GM19397 (cell line): Measurements from ENCODE around the gene OR6B3.

Source experiments
- ATAC-seq: cut with Tn5 transposase; IDR thresholded peaks from one replicate; pipeline ENCODE4 v1.9.1; 2021; ENCODE audit warnings: mild to moderate bottlenecking, moderate library complexity; ENCODE audit not compliant: unreplicated experiment

Gene OR6B3

GRCh38 chr2:240053173-240054155, at the start of gene OR6B3:
OR6B3 (minus strand) TSS chr2:240053521.
- no peak for ATAC-seq

GRCh38 chr2:240098349-240098748, 45.0 kb upstream of the OR6B3 start:
- ATAC-seq: no peak

- no peak for ATAC-seq
Observed at GRCh38 chr2:240095556-240096523, 42.5 kb upstream of the OR6B3 start.

- ATAC-seq: no peak
Observed at GRCh38 chr2:240089306-240089705, 36.0 kb upstream of the OR6B3 start.

- ATAC-seq: no peak
Observed at GRCh38 chr2:240086563-240086962, 33.2 kb upstream of the OR6B3 start.

- no peak for ATAC-seq
Observed at GRCh38 chr2:240078631-240079030, 25.3 kb upstream of the OR6B3 start.

GRCh38 chr2:240077442-240077841, 24.1 kb upstream of the OR6B3 start:
- no peak for ATAC-seq

GRCh38 chr2:240074545-240074944, 21.2 kb upstream of the OR6B3 start:
- no peak for ATAC-seq

GRCh38 chr2:240070907-240071306, 17.6 kb upstream of the OR6B3 start:
- no peak for ATAC-seq

GRCh38 chr2:240069829-240070228, 16.5 kb upstream of the OR6B3 start:
- no peak for ATAC-seq

- no peak for ATAC-seq
Observed at GRCh38 chr2:240068193-240068592, 14.9 kb upstream of the OR6B3 start.

- no peak for ATAC-seq
Observed at GRCh38 chr2:240066489-240066888, 13.2 kb upstream of the OR6B3 start.

GRCh38 chr2:240064898-240065297, 11.6 kb upstream of the OR6B3 start:
- no peak for ATAC-seq

GRCh38 chr2:240060977-240061591, 7.8 kb upstream of the OR6B3 start:
- no peak for ATAC-seq

- no peak for ATAC-seq
Observed at GRCh38 chr2:240056678-240057077, 3.4 kb upstream of the OR6B3 start.

GRCh38 chr2:240055177-240055917, 2.0 kb upstream of the OR6B3 start:
- no peak for ATAC-seq

- ATAC-seq: no peak
Observed at GRCh38 chr2:240052524-240052923, 797 bp downstream of the OR6B3 start.

GRCh38 chr2:240051697-240052096, 1.6 kb downstream of the OR6B3 start:
- ATAC-seq: no peak

GRCh38 chr2:240050278-240050677, 3.0 kb downstream of the OR6B3 start:
- ATAC-seq: no peak

- no peak for ATAC-seq
Observed at GRCh38 chr2:240048237-240048636, 5.1 kb downstream of the OR6B3 start.
